Loucy (cell line): ENCODE results near the gene NFE2.
A peak's percentile ranks its signal among the peaks of the same experiment; 100 is the strongest.

Experiments
- H2AFZ ChIP-seq: fragments of 200-600 bp; sonication (generic); 2 replicates; pipeline ENCODE4 v1.6.0; 2016; ENCODE audit warnings: antibody characterized with exemption, mild to moderate bottlenecking, low read length, moderate library complexity
- H3F3A ChIP-seq: fragments of 200-600 bp; 2 replicates; pipeline ENCODE4 v1.6.0; 2016; ENCODE audit warnings: antibody characterized with exemption, low read depth, mild to moderate bottlenecking
- H3K27me3 ChIP-seq: fragments of 200-600 bp; sonication (generic); 2 replicates; pipeline ENCODE4 v1.6.1; 2014; ENCODE audit warnings: low read length, mild to moderate bottlenecking; ENCODE audit not compliant: insufficient read depth, poor library complexity, severe bottlenecking
- H3K36me3 ChIP-seq: fragments of 200-600 bp; sonication (generic); 2 replicates; pipeline ENCODE4 v1.6.1; 2016; ENCODE audit warnings: low read length; ENCODE audit not compliant: insufficient read depth
- H3K4me1 ChIP-seq: fragments of 200-600 bp; sonication (generic); 2 replicates; pipeline ENCODE4 v1.5.1; 2014; ENCODE audit warnings: low read length, mild to moderate bottlenecking; ENCODE audit not compliant: insufficient read depth, poor library complexity, severe bottlenecking
- H3K4me2 ChIP-seq: fragments of 200-600 bp; sonication (generic); 2 replicates; pipeline ENCODE4 v1.6.0; 2014; ENCODE audit warnings: antibody characterized with exemption, low read length, low read depth, mild to moderate bottlenecking; ENCODE audit not compliant: poor library complexity, severe bottlenecking
- H3K4me3 ChIP-seq: fragments of 200-600 bp; sonication (generic); 2 replicates; pipeline ENCODE4 v1.5.1; 2014; ENCODE audit warnings: low read length, mild to moderate bottlenecking, mixed read lengths; ENCODE audit not compliant: poor library complexity, severe bottlenecking
- H3K79me2 ChIP-seq: fragments of 200-600 bp; sonication (generic); 2 replicates; pipeline ENCODE4 v1.6.1; 2014; ENCODE audit warnings: low read length; ENCODE audit not compliant: insufficient read depth
- H3K9ac ChIP-seq: fragments of 200-600 bp; sonication (generic); 2 replicates; pipeline ENCODE4 v1.6.0; 2014; ENCODE audit warnings: mild to moderate bottlenecking, low read depth, low read length, moderate library complexity; ENCODE audit not compliant: poor library complexity, severe bottlenecking
- H3K9me2 ChIP-seq: fragments of 200-600 bp; sonication (generic); replicated peaks from 2 replicates; pipeline ENCODE4 v1.6.1; 2016; ENCODE audit warnings: low read depth, low read length, mixed read lengths
- H3K9me3 ChIP-seq: fragments of 200-600 bp; sonication (generic); 2 replicates; pipeline ENCODE4 v1.6.1; 2014; ENCODE audit warnings: mild to moderate bottlenecking, antibody characterized with exemption, low read length, low read depth; ENCODE audit not compliant: insufficient read depth
- H4K20me1 ChIP-seq: fragments of 200-600 bp; sonication (generic); 2 replicates; pipeline ENCODE4 v1.6.0; 2014; ENCODE audit warnings: antibody characterized with exemption, low read length, mild to moderate bottlenecking; ENCODE audit not compliant: insufficient read depth, poor library complexity, severe bottlenecking
- EZH2phosphoT487 ChIP-seq: fragments of 200-600 bp; IDR thresholded peaks from 2 replicates; pipeline ENCODE4 v1.6.1; 2018; ENCODE audit warnings: antibody characterized with exemption, mild to moderate bottlenecking, moderate library complexity, borderline replicate concordance
- TF ChIP-seq, protein P1 (sequence below): fragments of 200-600 bp; sonication (generic); conservative IDR thresholded peaks from 2 replicates; pipeline ENCODE4 v1.5.1; 2014; ENCODE audit warnings: mild to moderate bottlenecking, antibody characterized with exemption, low read length

Gene NFE2

DNA sequence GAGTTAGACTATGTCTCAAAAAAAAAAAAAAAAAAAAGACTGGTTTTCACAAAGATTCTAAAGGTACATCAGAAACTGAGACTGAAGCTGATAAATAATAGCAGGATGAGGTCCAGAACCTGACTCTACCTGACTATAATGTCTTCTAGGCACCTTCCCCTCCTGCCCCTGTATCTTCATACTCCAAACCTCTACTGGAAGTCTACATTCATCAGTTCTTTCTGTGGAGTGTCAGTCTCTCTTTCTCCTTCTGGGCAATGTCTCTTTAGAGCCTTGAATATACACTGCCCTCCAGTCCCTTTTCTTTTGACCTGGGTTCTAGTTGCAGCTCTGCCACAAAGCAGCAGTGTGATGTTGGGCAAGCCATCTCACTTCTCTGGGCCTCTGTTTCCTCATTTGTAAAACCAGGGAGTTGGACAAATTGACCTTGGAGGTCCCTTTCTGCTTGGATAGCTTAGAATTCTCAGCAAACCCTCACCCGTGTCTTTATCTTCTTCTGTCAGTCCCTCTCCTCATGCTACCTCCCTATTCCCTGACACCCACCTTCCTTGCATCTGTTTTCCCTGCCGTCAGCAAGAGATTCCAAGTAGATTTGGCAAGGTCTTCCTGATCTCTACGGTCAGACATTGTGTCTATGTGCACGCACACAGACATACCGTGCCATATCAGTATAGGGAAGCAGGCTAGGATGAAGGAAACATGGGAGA lies 4.3 kb downstream of the NFE2 start:
- no peak overlapping the region for H2AFZ ChIP-seq
- H3F3A ChIP-seq, result no peaks in the 10 kb centered on the region; the same call in 1 of the 2 replicates
- H3K4me2 ChIP-seq, result peak overlapping the region; percentile 52
- H3K9ac ChIP-seq, result peak overlapping the region; percentile 53
- H3K9me3 ChIP-seq, result no peaks in the 10 kb centered on the region
- TF ChIP-seq, protein P1, sequence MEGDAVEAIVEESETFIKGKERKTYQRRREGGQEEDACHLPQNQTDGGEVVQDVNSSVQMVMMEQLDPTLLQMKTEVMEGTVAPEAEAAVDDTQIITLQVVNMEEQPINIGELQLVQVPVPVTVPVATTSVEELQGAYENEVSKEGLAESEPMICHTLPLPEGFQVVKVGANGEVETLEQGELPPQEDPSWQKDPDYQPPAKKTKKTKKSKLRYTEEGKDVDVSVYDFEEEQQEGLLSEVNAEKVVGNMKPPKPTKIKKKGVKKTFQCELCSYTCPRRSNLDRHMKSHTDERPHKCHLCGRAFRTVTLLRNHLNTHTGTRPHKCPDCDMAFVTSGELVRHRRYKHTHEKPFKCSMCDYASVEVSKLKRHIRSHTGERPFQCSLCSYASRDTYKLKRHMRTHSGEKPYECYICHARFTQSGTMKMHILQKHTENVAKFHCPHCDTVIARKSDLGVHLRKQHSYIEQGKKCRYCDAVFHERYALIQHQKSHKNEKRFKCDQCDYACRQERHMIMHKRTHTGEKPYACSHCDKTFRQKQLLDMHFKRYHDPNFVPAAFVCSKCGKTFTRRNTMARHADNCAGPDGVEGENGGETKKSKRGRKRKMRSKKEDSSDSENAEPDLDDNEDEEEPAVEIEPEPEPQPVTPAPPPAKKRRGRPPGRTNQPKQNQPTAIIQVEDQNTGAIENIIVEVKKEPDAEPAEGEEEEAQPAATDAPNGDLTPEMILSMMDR, result no peak
- no peak for TF ChIP-seq EZH2phosphoT487
- H3K79me2 ChIP-seq, result peaks cover 95% of the 10 kb centered on the region
- H3K4me1 ChIP-seq, result peaks cover 56% of the 10 kb centered on the region
- peaks cover 18% of the 10 kb centered on the region; the same call in 1 of the 2 replicates for H3K36me3 ChIP-seq
- peaks cover 20% of the 10 kb centered on the region for H4K20me1 ChIP-seq
- peaks cover 5% of the 10 kb centered on the region for H3K27me3 ChIP-seq
- H3K4me3 ChIP-seq, result peak overlapping the region; percentile 19
- H3K9me2 ChIP-seq, result no peaks in the 10 kb centered on the region

DNA sequence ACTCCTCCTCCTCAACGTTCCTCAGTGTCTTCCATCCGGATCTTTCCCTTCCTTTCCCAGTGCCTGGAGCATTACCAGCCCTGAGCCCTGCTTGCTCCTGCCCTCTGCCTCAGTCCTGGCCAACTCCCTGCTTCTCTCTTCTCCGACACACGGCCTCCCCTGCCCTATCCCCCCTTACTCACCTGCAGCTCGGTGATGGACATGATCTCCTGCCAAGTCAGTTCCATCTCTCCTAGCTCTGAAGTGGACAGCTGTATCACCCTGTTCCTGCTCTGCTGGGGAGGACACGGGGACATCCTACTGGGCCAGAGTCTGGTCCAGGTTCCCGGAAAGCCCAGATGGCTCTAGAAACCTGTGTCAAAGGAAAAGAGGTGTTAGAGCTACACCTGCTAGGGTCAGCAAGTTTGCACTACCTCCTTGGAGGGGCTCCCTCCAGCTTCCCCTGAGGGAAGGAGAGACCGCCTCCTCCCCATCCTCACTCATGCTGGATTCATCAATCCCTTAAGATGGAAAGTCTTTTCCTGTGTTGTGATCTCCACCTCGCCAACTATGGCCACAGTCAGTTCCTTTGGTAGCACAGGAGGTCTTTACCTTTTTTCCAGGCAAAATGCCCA lies 5.8 kb downstream of the NFE2 start:
- Histone ChIP-seq H3K36me3 (peaks cover 25% of the 10 kb centered on the region; the same call in 1 of the 2 replicates), H3K9me2 (no peaks in the 10 kb centered on the region), H4K20me1 (peaks cover 21% of the 10 kb centered on the region), H3K4me3 (peak overlapping the region; percentile 57), H2AFZ (no peak overlapping the region), H3K4me2 (peak overlapping the region; percentile 83), H3K27me3 (no peaks in the 10 kb centered on the region), H3F3A (peaks cover 5% of the 10 kb centered on the region), H3K79me2 (peaks cover 90% of the 10 kb centered on the region), H3K4me1 (peaks cover 50% of the 10 kb centered on the region), H3K9ac (peak overlapping the region; percentile 54), H3K9me3 (no peaks in the 10 kb centered on the region)
- TF ChIP-seq EZH2phosphoT487, result no peak
- TF ChIP-seq, protein P1, result no peak

DNA sequence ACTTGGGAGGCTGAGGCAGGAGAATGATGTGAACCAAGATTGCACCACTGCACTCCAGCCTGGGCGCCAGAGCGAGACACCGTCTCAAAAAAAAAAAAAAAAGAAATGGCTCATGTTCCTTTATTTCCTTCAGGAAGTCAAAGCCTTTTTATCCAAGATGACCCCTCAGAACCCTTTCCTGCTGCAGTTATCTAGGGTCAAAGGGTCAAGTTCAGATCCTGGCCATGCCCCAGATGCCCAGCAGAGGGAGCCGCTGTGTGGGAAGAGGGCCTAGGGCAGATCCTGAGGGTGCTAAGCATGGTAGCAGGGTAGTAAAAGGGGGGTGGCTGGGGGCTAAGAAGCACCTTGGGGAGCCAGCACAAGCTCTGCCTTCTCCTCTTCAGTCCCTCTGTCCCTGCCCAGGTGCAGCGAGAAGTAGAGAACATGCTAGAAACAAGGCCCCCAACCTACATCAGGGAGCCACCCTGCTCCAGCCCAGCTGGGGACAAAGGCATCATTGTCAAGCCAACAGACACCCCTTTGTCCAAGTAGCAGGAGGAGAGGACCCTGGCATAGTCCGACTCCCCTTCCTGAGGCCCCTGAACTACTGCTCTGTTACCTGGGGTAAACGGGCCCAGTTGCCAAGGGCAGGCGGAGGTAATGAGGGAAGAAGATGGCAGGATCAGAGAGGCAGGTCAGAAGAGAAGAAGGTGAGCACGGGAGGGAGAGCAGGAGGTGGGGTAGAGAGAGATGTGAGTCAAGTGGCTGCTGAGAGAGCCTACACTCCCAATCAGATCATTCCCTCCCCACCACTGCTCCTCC lies 6.5 kb downstream of the NFE2 start:
- Histone ChIP-seq H3K27me3 (no peaks in the 10 kb centered on the region), H3K9me2 (no peaks in the 10 kb centered on the region), H3K4me1 (peaks cover 47% of the 10 kb centered on the region), H2AFZ (no peak overlapping the region), H3K4me3 (peak overlapping the region; percentile 57), H3K36me3 (peaks cover 25% of the 10 kb centered on the region; the same call in 1 of the 2 replicates), H3F3A (peaks cover 12% of the 10 kb centered on the region), H3K9ac (peak overlapping the region; percentile 54), H4K20me1 (peaks cover 27% of the 10 kb centered on the region), H3K9me3 (no peaks in the 10 kb centered on the region), H3K4me2 (peak overlapping the region; percentile 83), H3K79me2 (peaks cover 87% of the 10 kb centered on the region)
- TF ChIP-seq, protein P1, result peak; percentile 99
- no peak for TF ChIP-seq EZH2phosphoT487
